ENCODE measurements around the gene CASR.

DNA sequence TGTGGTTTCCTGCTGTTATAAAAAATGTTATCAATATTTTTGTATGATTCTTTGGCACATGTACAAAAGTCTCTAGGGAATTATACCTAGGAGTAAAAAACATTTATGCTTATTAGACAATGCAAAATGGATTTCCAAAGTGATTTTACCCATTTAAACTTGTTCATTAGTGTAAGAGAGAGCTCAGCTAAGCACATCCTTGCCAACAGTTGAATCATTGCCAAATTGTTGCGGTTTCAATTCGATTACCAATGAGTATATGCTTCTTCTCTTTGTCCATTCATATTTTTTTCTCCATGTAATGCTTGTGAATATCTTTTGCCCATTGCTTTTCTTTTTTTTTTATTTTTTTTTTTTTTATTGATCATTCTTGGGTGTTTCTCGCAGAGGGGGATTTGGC lies 17.2 kb downstream of the CASR start:
- TF ChIP-seq POLR2A (IDR thresholded peaks at IDR 0.05; ENCODE audit: low read depth) (no peak), POLR2AphosphoS5 (IDR thresholded peaks at IDR 0.05) (no peak)
- TF ChIP-seq, protein P1, sequence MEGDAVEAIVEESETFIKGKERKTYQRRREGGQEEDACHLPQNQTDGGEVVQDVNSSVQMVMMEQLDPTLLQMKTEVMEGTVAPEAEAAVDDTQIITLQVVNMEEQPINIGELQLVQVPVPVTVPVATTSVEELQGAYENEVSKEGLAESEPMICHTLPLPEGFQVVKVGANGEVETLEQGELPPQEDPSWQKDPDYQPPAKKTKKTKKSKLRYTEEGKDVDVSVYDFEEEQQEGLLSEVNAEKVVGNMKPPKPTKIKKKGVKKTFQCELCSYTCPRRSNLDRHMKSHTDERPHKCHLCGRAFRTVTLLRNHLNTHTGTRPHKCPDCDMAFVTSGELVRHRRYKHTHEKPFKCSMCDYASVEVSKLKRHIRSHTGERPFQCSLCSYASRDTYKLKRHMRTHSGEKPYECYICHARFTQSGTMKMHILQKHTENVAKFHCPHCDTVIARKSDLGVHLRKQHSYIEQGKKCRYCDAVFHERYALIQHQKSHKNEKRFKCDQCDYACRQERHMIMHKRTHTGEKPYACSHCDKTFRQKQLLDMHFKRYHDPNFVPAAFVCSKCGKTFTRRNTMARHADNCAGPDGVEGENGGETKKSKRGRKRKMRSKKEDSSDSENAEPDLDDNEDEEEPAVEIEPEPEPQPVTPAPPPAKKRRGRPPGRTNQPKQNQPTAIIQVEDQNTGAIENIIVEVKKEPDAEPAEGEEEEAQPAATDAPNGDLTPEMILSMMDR (IDR thresholded peaks at IDR 0.05): no peak
